HCT116 (cell line): ENCODE measurements around the gene CDC45. TPM values are rescaled to one million over a fixed set of nuclear protein-coding genes. Genes with fewer than 3 reads are reported as not detected.

Source experiments
- ATAC-seq: fragments of 200-7000 bp; cut with Tn5 transposase; 2 replicates; pipeline ENCODE4 v1.9.1; 2020; ENCODE audit warnings: mild to moderate bottlenecking, moderate library complexity
- BruUV-seq: library from RNA; stranded (reverse); fragments of 400-500 nt; replicated peaks from 2 replicates; lab custom pipeline; 2021; lab: Mats Ljungman, UMichigan
- CTCF ChIA-PET: fragments of 300-600 bp; sonication (Branson Sonifier 250); formaldehyde crosslinking; loops from one replicate; lab custom pipeline; 2021; ENCODE audit warnings: antibody characterized with exemption; lab: Charles Lee
- POLR2A ChIA-PET: fragments of 300-600, 350-600 bp; sonication (Branson Sonifier 250); formaldehyde crosslinking; loops from one replicate; lab custom pipeline; 2021; ENCODE audit warnings: antibody characterized with exemption; lab: Charles Lee
- RAD21 ChIA-PET, 2 experiments: fragments of 300-600 bp; sonication (Branson Sonifier 250); formaldehyde crosslinking; loops; one replicate each; lab custom pipeline; 2023; ENCODE audit warnings: low total read pairs in 2 of 2; ENCODE audit not compliant: uncharacterized antibody in 2 of 2, unreplicated experiment in 2 of 2, low non-redundant PET in 1 of 2; lab: Charles Lee
- DNase-seq: peaks from one replicate; pipeline ENCODE4 v3.0.0-alpha.2; 2010; ENCODE audit warnings: low read depth, low spot score
- H2AFZ ChIP-seq: fragments of 200-600 bp; shearing (Covaris generic), sonication (generic); 2 replicates; pipeline ENCODE4 v1.6.1; 2017; ENCODE audit warnings: low read depth, mixed run types, mixed read lengths, antibody characterized with exemption, low read length; ENCODE audit not compliant: poor library complexity, severe bottlenecking
- H3K27ac ChIP-seq: 2 replicates; pipeline ENCODE4 v1.5.1; 2012; ENCODE audit warnings: low read depth, low read length
- H3K27me3 ChIP-seq: fragments of 200-600 bp; sonication (generic); 2 replicates; pipeline ENCODE4 v1.6.1; 2016; ENCODE audit warnings: mixed run types, low read length, mixed read lengths; ENCODE audit not compliant: insufficient read depth
- H3K36me3 ChIP-seq, 2 experiments: fragments of 200-500 bp in 1 of 2; fragments of 200-600 bp in 1 of 2; sonication (Bioruptor generic) in 1 of 2; sonication (generic) in 1 of 2; 2 replicates each; pipeline versions ENCODE4 v1.5.1 to v1.6.1; 2014 to 2016; ENCODE audit warnings: low read length in 2 of 2, inconsistent platforms in 1 of 2, mixed read lengths in 1 of 2, mixed run types in 1 of 2; ENCODE audit not compliant: insufficient read depth in 2 of 2, control insufficient read depth in 1 of 2
- H3K4me1 ChIP-seq, 2 experiments: fragments of 200-600 bp in 1 of 2; sonication (generic) in 1 of 2; 2 replicates each; pipeline versions ENCODE4 v1.5.1 to v1.6.1; 2012 to 2017; ENCODE audit warnings: low read length in 2 of 2, inconsistent platforms in 1 of 2, mild to moderate bottlenecking in 1 of 2, mixed read lengths in 1 of 2, mixed run types in 1 of 2, moderate library complexity in 1 of 2; ENCODE audit not compliant: insufficient read depth in 2 of 2, control insufficient read depth in 1 of 2
- H3K4me2 ChIP-seq: fragments of 200-600 bp; sonication (generic); 2 replicates; pipeline ENCODE4 v1.6.1; 2017; ENCODE audit warnings: mixed run types, low read length, mixed read lengths
- H3K4me3 ChIP-seq, 2 experiments: fragments of 200-600 bp in 1 of 2; sonication (generic) in 1 of 2; replicated peaks in 1 of 2; 2 replicates each; pipeline ENCODE4 v1.5.1; 2011 to 2016; ENCODE audit warnings: low read length in 2 of 2, control low read depth in 1 of 2, low read depth in 1 of 2, mild to moderate bottlenecking in 1 of 2, mixed read lengths in 1 of 2, mixed run types in 1 of 2
- H3K79me2 ChIP-seq: fragments of 200-600 bp; sonication (generic); 2 replicates; pipeline ENCODE4 v1.6.1; 2017; ENCODE audit warnings: mild to moderate bottlenecking, mixed run types, low read length, moderate library complexity, mixed read lengths; ENCODE audit not compliant: insufficient read depth
- H3K9ac ChIP-seq: fragments of 200-600 bp; sonication (generic); 2 replicates; pipeline ENCODE4 v1.6.1; 2016; ENCODE audit warnings: low read length, mixed read lengths
- H3K9me2 ChIP-seq: fragments of 200-600 bp; sonication (generic), shearing (Covaris generic); 2 replicates; pipeline ENCODE4 v1.6.1; 2017; ENCODE audit warnings: mixed run types, mild to moderate bottlenecking, moderate library complexity; ENCODE audit not compliant: insufficient read depth
- H3K9me3 ChIP-seq, 2 experiments: fragments of 200-500 bp in 1 of 2; fragments of 200-600 bp in 1 of 2; sonication (Bioruptor generic) in 1 of 2; sonication (generic) in 1 of 2; 2 replicates each; pipeline ENCODE4 v1.6.1; 2014 to 2017; ENCODE audit warnings: low read length in 2 of 2, mixed read lengths in 2 of 2, inconsistent platforms in 1 of 2, low read depth in 1 of 2, mild to moderate bottlenecking in 1 of 2, mixed run types in 1 of 2, moderate library complexity in 1 of 2; ENCODE audit not compliant: control insufficient read depth in 1 of 2, insufficient read depth in 1 of 2
- H4K20me1 ChIP-seq: fragments of 200-600 bp; sonication (generic), shearing (Covaris generic); 2 replicates; pipeline ENCODE4 v1.6.1; 2017; ENCODE audit warnings: mixed run types, mild to moderate bottlenecking, moderate library complexity; ENCODE audit not compliant: insufficient read depth
- ELF1 ChIP-seq: IDR thresholded peaks from 2 replicates; pipeline ENCODE4 v1.6.1; 2012; ENCODE audit warnings: low read depth, borderline replicate concordance
- EZH2phosphoT487 ChIP-seq: fragments of 200-600 bp; IDR thresholded peaks from 2 replicates; pipeline ENCODE4 v1.6.1; 2018; ENCODE audit warnings: antibody characterized with exemption, borderline replicate concordance
- SP1 ChIP-seq: IDR thresholded peaks from 2 replicates; pipeline ENCODE4 v1.6.1; 2012; ENCODE audit warnings: low read depth
- SRF ChIP-seq: IDR thresholded peaks from 2 replicates; pipeline ENCODE4 v1.6.1; 2012; ENCODE audit warnings: low read depth
- intact Hi-C: fragments of 100-400 bp; cut with micrococcal nuclease; formaldehyde crosslinking; loops from 2 replicates; pipeline ENCODE4 v1.10.0; 2022
- total RNA-seq: library from RNA; stranded (reverse); gene quantifications from one replicate; pipeline ENCODE4 v1.2.1, GENCODE V29; 2021; ENCODE audit not compliant: unreplicated experiment
- TF ChIP-seq, protein P1 (sequence below): IDR thresholded peaks from 2 replicates; pipeline ENCODE4 v1.6.1; 2012
- TF ChIP-seq, protein P2 (sequence below): IDR thresholded peaks from 2 replicates; pipeline ENCODE4 v1.6.1; 2012; ENCODE audit warnings: low read depth

Gene CDC45
- total RNA-seq, 1 experiment from 2014 or later, result 43.4 TPM

DNA sequence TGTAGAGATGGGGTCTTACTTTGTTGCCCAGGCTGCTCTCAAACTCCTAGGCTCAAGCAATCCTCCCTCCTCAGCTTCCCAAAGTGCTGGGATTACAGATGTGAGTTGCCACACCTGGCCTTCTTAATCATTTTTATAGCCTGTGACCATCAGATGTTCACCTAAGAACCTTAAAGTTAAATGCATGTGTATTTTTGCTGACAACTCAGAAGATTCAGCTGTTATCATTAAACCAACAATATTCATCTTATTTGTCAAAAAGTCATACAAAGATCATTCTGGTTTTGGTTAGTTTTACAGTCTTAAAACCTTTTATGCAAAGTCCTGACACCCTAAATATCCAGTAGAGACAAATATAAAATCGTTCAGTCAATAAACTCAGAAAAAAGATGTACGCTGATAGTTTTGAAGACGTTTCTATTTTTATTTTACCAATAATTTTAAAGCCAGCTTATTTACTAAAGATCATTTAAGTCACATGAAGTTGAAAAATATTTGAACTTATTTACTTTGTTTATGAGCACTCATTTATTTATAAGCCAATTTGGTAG is 22.3 kb downstream of the CDC45 start (continued):
- TF ChIP-seq, protein P1, sequence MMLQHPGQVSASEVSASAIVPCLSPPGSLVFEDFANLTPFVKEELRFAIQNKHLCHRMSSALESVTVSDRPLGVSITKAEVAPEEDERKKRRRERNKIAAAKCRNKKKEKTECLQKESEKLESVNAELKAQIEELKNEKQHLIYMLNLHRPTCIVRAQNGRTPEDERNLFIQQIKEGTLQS, result no peak
- TF ChIP-seq SRF, result no peak
- no peak for TF ChIP-seq EZH2phosphoT487
- TF ChIP-seq, protein P2, sequence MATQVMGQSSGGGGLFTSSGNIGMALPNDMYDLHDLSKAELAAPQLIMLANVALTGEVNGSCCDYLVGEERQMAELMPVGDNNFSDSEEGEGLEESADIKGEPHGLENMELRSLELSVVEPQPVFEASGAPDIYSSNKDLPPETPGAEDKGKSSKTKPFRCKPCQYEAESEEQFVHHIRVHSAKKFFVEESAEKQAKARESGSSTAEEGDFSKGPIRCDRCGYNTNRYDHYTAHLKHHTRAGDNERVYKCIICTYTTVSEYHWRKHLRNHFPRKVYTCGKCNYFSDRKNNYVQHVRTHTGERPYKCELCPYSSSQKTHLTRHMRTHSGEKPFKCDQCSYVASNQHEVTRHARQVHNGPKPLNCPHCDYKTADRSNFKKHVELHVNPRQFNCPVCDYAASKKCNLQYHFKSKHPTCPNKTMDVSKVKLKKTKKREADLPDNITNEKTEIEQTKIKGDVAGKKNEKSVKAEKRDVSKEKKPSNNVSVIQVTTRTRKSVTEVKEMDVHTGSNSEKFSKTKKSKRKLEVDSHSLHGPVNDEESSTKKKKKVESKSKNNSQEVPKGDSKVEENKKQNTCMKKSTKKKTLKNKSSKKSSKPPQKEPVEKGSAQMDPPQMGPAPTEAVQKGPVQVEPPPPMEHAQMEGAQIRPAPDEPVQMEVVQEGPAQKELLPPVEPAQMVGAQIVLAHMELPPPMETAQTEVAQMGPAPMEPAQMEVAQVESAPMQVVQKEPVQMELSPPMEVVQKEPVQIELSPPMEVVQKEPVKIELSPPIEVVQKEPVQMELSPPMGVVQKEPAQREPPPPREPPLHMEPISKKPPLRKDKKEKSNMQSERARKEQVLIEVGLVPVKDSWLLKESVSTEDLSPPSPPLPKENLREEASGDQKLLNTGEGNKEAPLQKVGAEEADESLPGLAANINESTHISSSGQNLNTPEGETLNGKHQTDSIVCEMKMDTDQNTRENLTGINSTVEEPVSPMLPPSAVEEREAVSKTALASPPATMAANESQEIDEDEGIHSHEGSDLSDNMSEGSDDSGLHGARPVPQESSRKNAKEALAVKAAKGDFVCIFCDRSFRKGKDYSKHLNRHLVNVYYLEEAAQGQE, result no peak
- TF ChIP-seq ELF1, result no peak

DNA sequence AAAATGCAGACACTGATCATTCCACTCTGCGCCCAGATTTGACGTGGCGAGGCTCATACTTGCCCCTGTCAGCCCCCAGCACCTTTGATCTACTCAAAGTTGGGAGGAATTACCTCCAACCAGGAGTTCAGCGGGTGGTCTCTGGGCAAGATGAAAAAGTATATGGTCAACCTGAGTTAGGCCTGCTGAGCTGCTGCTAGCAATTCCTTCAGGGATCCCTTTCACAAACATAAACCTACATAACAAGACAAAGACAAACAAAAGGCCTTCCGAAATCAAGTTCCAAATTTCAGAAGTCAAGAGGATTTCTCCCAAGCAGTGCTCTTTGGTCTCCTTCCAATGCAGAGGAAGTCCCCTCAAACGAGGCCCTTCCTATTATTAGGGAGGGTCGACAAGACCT is 23.6 kb downstream of the CDC45 start:
- Histone ChIP-seq H3K9me2 (no peaks in the 10 kb centered on the region), H3K4me2 (no peak overlapping the region), H2AFZ (no peak overlapping the region), H3K4me3 (no peak overlapping the region), H3K79me2 (no peaks in the 10 kb centered on the region), H3K36me3 (peaks cover 0 to 15% of the 10 kb centered on the region in 2 experiments; a peak in 1 of 4 replicates), H3K27me3 (no peaks in the 10 kb centered on the region), H3K9ac (no peak overlapping the region), H3K9me3 (no peaks in the 10 kb centered on the region), H3K4me1 (no peaks in the 10 kb centered on the region), H4K20me1 (no peaks in the 10 kb centered on the region)
- RAD21 ChIA-PET, result no interaction called here
- DNase-seq (no peak), ATAC-seq (no peak)
- BruUV-seq, result no TSS peak
- TF ChIP-seq ELF1 (no peak), SP1 (no peak)
- TF ChIP-seq, all 23 proteins: peak for 0
- ChIA-PET POLR2A (no interaction called here), CTCF (interaction anchor here (0.6 kb wide), 1 partner anchor 35 kb away, joined by 4 read pairs; no protein-coding TSS in a partner anchor)
- no peak overlapping the region for H3K27ac ChIP-seq
- intact Hi-C loops, result no loop called here
